HG03175 (cell line): Measurements from ENCODE around the gene PNMA6E.
"Not testable (repeated sequence)": the region's sequence is repeated elsewhere in the genome, so short reads cannot be mapped to it uniquely, and the experiment has no call there.

Source experiments
- ATAC-seq: cut with Tn5 transposase; IDR thresholded peaks from one replicate; pipeline ENCODE4 v1.9.1; 2021; ENCODE audit warnings: mild to moderate bottlenecking, moderate library complexity; ENCODE audit not compliant: unreplicated experiment

PNMA6E gene

GRCh38 chrX:153387987-153388721 lies 13.0 kb downstream of the PNMA6E start:
- no peak for ATAC-seq

- no peak for ATAC-seq
These were observed 13.8 kb downstream of the PNMA6E start for GRCh38 chrX:153387345-153387744.

- no peak for ATAC-seq
These were observed 15.1 kb downstream of the PNMA6E start for GRCh38 chrX:153386097-153386496.

GRCh38 chrX:153384973-153385372 lies 16.2 kb downstream of the PNMA6E start:
- not testable (repeated sequence) for ATAC-seq

GRCh38 chrX:153384390-153384789 lies 16.8 kb downstream of the PNMA6E start:
- no peak for ATAC-seq

GRCh38 chrX:153382563-153383482 lies 18.3 kb downstream of the PNMA6E start:
- no peak for ATAC-seq

GRCh38 chrX:153381684-153382532 lies 19.2 kb downstream of the PNMA6E start:
- no peak for ATAC-seq

- ATAC-seq = no peak
These were observed 20.5 kb downstream of the PNMA6E start for GRCh38 chrX:153380691-153381090.

GRCh38 chrX:153379971-153380581 lies 21.1 kb downstream of the PNMA6E start:
- ATAC-seq = no peak

- ATAC-seq = no peak
These were observed 21.6 kb downstream of the PNMA6E start for GRCh38 chrX:153379508-153379907.

- no peak for ATAC-seq
These were observed 22.5 kb downstream of the PNMA6E start for GRCh38 chrX:153378607-153379006.

GRCh38 chrX:153377727-153378126 lies 23.4 kb downstream of the PNMA6E start:
- no peak for ATAC-seq

- ATAC-seq = no peak
These were observed 25.6 kb downstream of the PNMA6E start for GRCh38 chrX:153375571-153375970.

- ATAC-seq = no peak
These were observed 26.7 kb downstream of the PNMA6E start for GRCh38 chrX:153374426-153374825.

GRCh38 chrX:153372949-153373348 lies 28.2 kb downstream of the PNMA6E start:
- ATAC-seq = no peak

GRCh38 chrX:153371256-153371655 lies 29.9 kb downstream of the PNMA6E start:
- ATAC-seq = no peak

GRCh38 chrX:153370293-153371055 lies 30.7 kb downstream of the PNMA6E start:
- no peak for ATAC-seq

GRCh38 chrX:153366878-153367538 lies 34.1 kb downstream of the PNMA6E start:
- ATAC-seq = no peak

GRCh38 chrX:153366119-153366518 lies 35.0 kb downstream of the PNMA6E start:
- ATAC-seq = no peak
